GM18517 (cell line): Measurements from ENCODE around the gene HELT.
"Not testable (repeated sequence)": the region's sequence is repeated elsewhere in the genome, so short reads cannot be mapped to it uniquely, and the experiment has no call there.

ENCODE experiments used
- ATAC-seq: cut with Tn5 transposase; IDR thresholded peaks from one replicate; pipeline ENCODE4 v1.9.1; 2021; ENCODE audit warnings: mild to moderate bottlenecking, moderate library complexity; ENCODE audit not compliant: unreplicated experiment

Gene HELT

GRCh38 chr4:185035284-185035683 lies 17.0 kb downstream of the HELT start:
- no peak for ATAC-seq

GRCh38 chr4:185036019-185036418 lies 17.7 kb downstream of the HELT start:
- no peak for ATAC-seq

- ATAC-seq: no peak
Observed at GRCh38 chr4:185036842-185037241, 18.6 kb downstream of the HELT start.

- peak; percentile 87 for ATAC-seq
Observed at GRCh38 chr4:185039508-185040273, 21.4 kb downstream of the HELT start.

GRCh38 chr4:185040523-185040922 lies 22.2 kb downstream of the HELT start:
- no peak for ATAC-seq

GRCh38 chr4:185050286-185050685 lies 32.0 kb downstream of the HELT start:
- ATAC-seq: not testable (repeated sequence)

- not testable (repeated sequence) for ATAC-seq
Observed at GRCh38 chr4:185051283-185051682, 33.0 kb downstream of the HELT start.

GRCh38 chr4:185053746-185054145 lies 35.5 kb downstream of the HELT start:
- no peak for ATAC-seq

- no peak for ATAC-seq
Observed at GRCh38 chr4:185054272-185054671, 36.0 kb downstream of the HELT start.

GRCh38 chr4:185054886-185055285 lies 36.6 kb downstream of the HELT start:
- ATAC-seq: no peak

GRCh38 chr4:185061610-185062009 lies 43.3 kb downstream of the HELT start:
- ATAC-seq: no peak

- ATAC-seq: no peak
Observed at GRCh38 chr4:185062606-185063005, 44.3 kb downstream of the HELT start.

- ATAC-seq: no peak
Observed at GRCh38 chr4:185066179-185066578, 47.9 kb downstream of the HELT start.

- ATAC-seq: no peak
Observed at GRCh38 chr4:185068837-185069236, 50.5 kb downstream of the HELT start.
